SK-N-SH (cell line): ENCODE results near the gene OSBPL10. TPM values are rescaled to one million over a fixed set of nuclear protein-coding genes. Genes with fewer than 3 reads are reported as not detected.

ENCODE experiments used
- CTCF ChIA-PET: fragments of 300-600, 350-600 bp; formaldehyde crosslinking; extraction: SDS; loops from one replicate; lab custom pipeline; 2021; lab: Yijun Ruan, JAX
- POLR2A ChIA-PET: fragments of 350-600 bp; sonication (Branson Sonifier 250); formaldehyde crosslinking; extraction: SDS; loops from one replicate; lab custom pipeline; 2020; ENCODE audit warnings: antibody characterized with exemption, inconsistent platforms; lab: Yijun Ruan, JAX
- DNase-seq: peaks from one replicate; pipeline ENCODE4 v3.0.0; 2012
- H2AFZ ChIP-seq: fragments of 200-600 bp; sonication (generic); 2 replicates; pipeline ENCODE4 v1.8.1; 2016; ENCODE audit warnings: antibody characterized with exemption, mild to moderate bottlenecking, low read depth
- H3F3A ChIP-seq: fragments of 200-600 bp; sonication (generic); replicated peaks from 2 replicates; pipeline ENCODE3; 2016; ENCODE audit warnings: antibody characterized with exemption, mild to moderate bottlenecking; ENCODE audit not compliant: insufficient read depth
- H3K27ac ChIP-seq, 2 experiments: fragments of 200-500 bp in 1 of 2; fragments of 200-600 bp in 1 of 2; sonication (Bioruptor generic) in 1 of 2; sonication (generic), shearing (Covaris generic) in 1 of 2; 2 replicates each; pipeline versions ENCODE4 v1.5.1 to v1.6.1; 2014 to 2016; ENCODE audit warnings: low read depth in 2 of 2, inconsistent platforms in 1 of 2, low read length in 1 of 2, mild to moderate bottlenecking in 1 of 2, mixed read lengths in 1 of 2
- H3K27me3 ChIP-seq: fragments of 200-600 bp; sonication (generic), shearing (Covaris generic); 2 replicates; pipeline ENCODE4 v1.6.1; 2016; ENCODE audit warnings: mixed run types; ENCODE audit not compliant: insufficient read depth
- H3K36me3 ChIP-seq, 2 experiments: fragments of 200-500 bp in 1 of 2; fragments of 200-600 bp in 1 of 2; sonication (Bioruptor generic) in 1 of 2; sonication (generic) in 1 of 2; replicated peaks in 1 of 2; 2 replicates each; pipeline versions ENCODE3 to v1.5.1; 2014 to 2016; ENCODE audit warnings: low read length in 1 of 2, mild to moderate bottlenecking in 1 of 2; ENCODE audit not compliant: insufficient read depth in 2 of 2, control insufficient read depth in 1 of 2
- H3K4me1 ChIP-seq, 2 experiments: fragments of 200-500 bp in 1 of 2; fragments of 200-600 bp in 1 of 2; sonication (Bioruptor generic) in 1 of 2; sonication (generic), shearing (Covaris generic) in 1 of 2; 2 replicates each; pipeline versions ENCODE4 v1.5.1 to v1.6.1; 2014 to 2016; ENCODE audit warnings: low read depth in 1 of 2, low read length in 1 of 2, mixed run types in 1 of 2; ENCODE audit not compliant: insufficient read depth in 2 of 2, control insufficient read depth in 1 of 2
- H3K4me2 ChIP-seq: fragments of 200-600 bp; sonication (generic), shearing (Covaris generic); 2 replicates; pipeline ENCODE4 v1.6.1; 2017; ENCODE audit warnings: mixed run types
- H3K4me3 ChIP-seq, 2 experiments: fragments of 200-500 bp in 1 of 2; fragments of 200-600 bp in 1 of 2; sonication (Bioruptor generic) in 1 of 2; sonication (generic), shearing (Covaris generic) in 1 of 2; 2 replicates each; pipeline versions ENCODE4 v1.5.1 to v1.8.1; 2014 to 2016; ENCODE audit warnings: low read depth in 2 of 2, inconsistent platforms in 1 of 2, low read length in 1 of 2, mild to moderate bottlenecking in 1 of 2, mixed read lengths in 1 of 2, moderate library complexity in 1 of 2
- H3K79me2 ChIP-seq: fragments of 200-600 bp; sonication (generic); 2 replicates; pipeline ENCODE4 v1.8.1; 2017; ENCODE audit warnings: mild to moderate bottlenecking; ENCODE audit not compliant: insufficient read depth
- H3K9ac ChIP-seq: fragments of 200-600 bp; sonication (generic); 2 replicates; pipeline ENCODE4 v1.6.1; 2017; ENCODE audit warnings: mixed run types
- H3K9me2 ChIP-seq: fragments of 200-600 bp; sonication (generic); 2 replicates; pipeline ENCODE4 v1.6.1; 2017; ENCODE audit warnings: mixed run types
- H3K9me3 ChIP-seq: fragments of 200-600 bp; sonication (generic); 2 replicates; pipeline ENCODE4 v1.6.1; 2017; ENCODE audit warnings: mixed run types, mild to moderate bottlenecking, moderate library complexity
- H4K20me1 ChIP-seq: fragments of 200-600 bp; sonication (generic); 2 replicates; pipeline ENCODE4 v1.6.1; 2017; ENCODE audit warnings: mild to moderate bottlenecking, mixed run types; ENCODE audit not compliant: insufficient read depth
- EP300 ChIP-seq, 2 experiments: IDR thresholded peaks; 2 replicates each; pipeline versions ENCODE4 v1.4.0 to v1.6.1; 2012; ENCODE audit warnings: borderline replicate concordance in 1 of 2, low read depth in 1 of 2, low read length in 1 of 2
- EZH2phosphoT487 ChIP-seq: fragments of 200-600 bp; sonication (generic); IDR thresholded peaks from 2 replicates; pipeline ENCODE4 v1.6.1; 2017; ENCODE audit warnings: low read depth, mixed run types, mild to moderate bottlenecking, antibody characterized with exemption, moderate library complexity, borderline replicate concordance
- FOSL2 ChIP-seq: IDR thresholded peaks from 2 replicates; pipeline ENCODE4 v1.4.0; 2012; ENCODE audit warnings: low read depth, mild to moderate bottlenecking, moderate library complexity, borderline replicate concordance
- FOXJ3 ChIP-seq: sonication (generic); formaldehyde crosslinking; IDR thresholded peaks from 2 replicates; pipeline ENCODE4 v1.5.1; 2020; ENCODE audit warnings: mild to moderate bottlenecking, missing genetic modification reagents
- FOXM1 ChIP-seq: IDR thresholded peaks from 2 replicates; pipeline ENCODE4 v1.4.0; 2012; ENCODE audit warnings: low read depth, mild to moderate bottlenecking
- GABPA ChIP-seq: IDR thresholded peaks from 2 replicates; pipeline ENCODE4 v1.4.0; 2012; ENCODE audit warnings: low read depth, mild to moderate bottlenecking
- GATA2 ChIP-seq: sonication (generic); formaldehyde crosslinking; IDR thresholded peaks from 2 replicates; pipeline ENCODE4 v1.5.0; 2020; ENCODE audit warnings: mild to moderate bottlenecking, missing genetic modification reagents
- MAX ChIP-seq: IDR thresholded peaks from 2 replicates; pipeline ENCODE4 v1.4.0; 2012; ENCODE audit warnings: low read depth
- MXI1 ChIP-seq: IDR thresholded peaks from 2 replicates; pipeline ENCODE4 v1.6.1; 2012; ENCODE audit warnings: mild to moderate bottlenecking, low read depth, low read length, improper control_type of control experiment
- RFX5 ChIP-seq: IDR thresholded peaks from 2 replicates; pipeline ENCODE4 v1.6.1; 2012; ENCODE audit warnings: mild to moderate bottlenecking, improper control_type of control experiment, low read length
- TAF1 ChIP-seq: IDR thresholded peaks from 2 replicates; pipeline ENCODE4 v1.6.1; 2012; ENCODE audit warnings: low read depth, mild to moderate bottlenecking, low read length, moderate library complexity, borderline replicate concordance
- TCF12 ChIP-seq: IDR thresholded peaks from 2 replicates; pipeline ENCODE4 v1.4.0; 2012
- ZBTB33 ChIP-seq: IDR thresholded peaks from 2 replicates; pipeline ENCODE4 v1.4.0; 2012; ENCODE audit warnings: low read depth, borderline replicate concordance
- WGBS: methylation state at CpG from one replicate; pipeline ENCODE4 v1.1.6; 2017; ENCODE audit warnings: low lambda C conversion rate; 5-methylcytosine and 5-hydroxymethylcytosine counted together
- polyA plus RNA-seq, 3 experiments: library from polyadenylated mRNA; depleted of rRNA; stranded (reverse); fragments of >200 nt; gene quantifications; 2 replicates each; pipeline ENCODE4 v1.2.3, GENCODE V29; 2012
- TF ChIP-seq, protein P1 (sequence below): fragments of 150-350 bp; IDR thresholded peaks from 2 replicates; pipeline ENCODE4 v1.6.1; 2016; ENCODE audit warnings: mild to moderate bottlenecking, low read depth, low read length
- TF ChIP-seq, protein P2 (sequence below): IDR thresholded peaks from 2 replicates; pipeline ENCODE4 v1.6.1; 2012; ENCODE audit warnings: mild to moderate bottlenecking, low read depth, low read length, moderate library complexity
- TF ChIP-seq, protein P3 (sequence below): fragments of 200-600 bp; sonication (generic); IDR thresholded peaks from 2 replicates; pipeline ENCODE4 v1.6.1; 2017; ENCODE audit warnings: antibody characterized with exemption, mild to moderate bottlenecking, moderate library complexity

The OSBPL10 gene, protein sequence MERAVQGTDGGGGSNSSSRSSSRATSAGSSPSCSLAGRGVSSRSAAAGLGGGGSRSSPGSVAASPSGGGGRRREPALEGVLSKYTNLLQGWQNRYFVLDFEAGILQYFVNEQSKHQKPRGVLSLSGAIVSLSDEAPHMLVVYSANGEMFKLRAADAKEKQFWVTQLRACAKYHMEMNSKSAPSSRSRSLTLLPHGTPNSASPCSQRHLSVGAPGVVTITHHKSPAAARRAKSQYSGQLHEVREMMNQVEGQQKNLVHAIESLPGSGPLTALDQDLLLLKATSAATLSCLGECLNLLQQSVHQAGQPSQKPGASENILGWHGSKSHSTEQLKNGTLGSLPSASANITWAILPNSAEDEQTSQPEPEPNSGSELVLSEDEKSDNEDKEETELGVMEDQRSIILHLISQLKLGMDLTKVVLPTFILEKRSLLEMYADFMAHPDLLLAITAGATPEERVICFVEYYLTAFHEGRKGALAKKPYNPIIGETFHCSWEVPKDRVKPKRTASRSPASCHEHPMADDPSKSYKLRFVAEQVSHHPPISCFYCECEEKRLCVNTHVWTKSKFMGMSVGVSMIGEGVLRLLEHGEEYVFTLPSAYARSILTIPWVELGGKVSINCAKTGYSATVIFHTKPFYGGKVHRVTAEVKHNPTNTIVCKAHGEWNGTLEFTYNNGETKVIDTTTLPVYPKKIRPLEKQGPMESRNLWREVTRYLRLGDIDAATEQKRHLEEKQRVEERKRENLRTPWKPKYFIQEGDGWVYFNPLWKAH
- 0.05 and 0.12 TPM in 2 replicates for polyA plus RNA-seq (2012; rRNA removed)
- 0.01 and 0.04 TPM in 2 replicates for polyA plus RNA-seq (2012; cell fraction: cytosol; rRNA removed)
- 0.05 TPM in 2 replicates for polyA plus RNA-seq (2012; cell fraction: nucleus; rRNA removed)

GRCh38 chr3:31981206-31982181 is at the start of gene OSBPL10, which contains the start of gene ZNF860:
OSBPL10 (minus strand) TSS chr3:31981262; CDS start chr3:31981179, 83 bp downstream.
ZNF860 (plus strand) TSS chr3:31981750; CDS start chr3:31989080, 7,330 bp downstream.
- Histone ChIP-seq H3K36me3 (no peaks in the 10 kb centered on the region), H3K27ac (no peak within 1 kb of the TSS), H3K4me3 (peak within 1 kb of the TSS; percentile 55 to 61), H3K9me2 (no peaks in the 10 kb centered on the region), H2AFZ (peak within 1 kb of the TSS; percentile 74; the same call in 1 of the 2 replicates), H3K27me3 (peaks cover 9% of the 10 kb centered on the region; the same call in 1 of the 2 replicates), H3K4me1 (peaks cover 5 to 11% of the 10 kb centered on the region in 2 experiments; a peak in 2 of 4 replicates), H3K9ac (no peak within 1 kb of the TSS), H4K20me1 (no peaks in the 10 kb centered on the region), H3F3A (no peaks in the 10 kb centered on the region), H3K79me2 (no peaks in the 10 kb centered on the region), H3K4me2 (peak within 1 kb of the TSS; percentile 86), H3K9me3 (no peaks in the 10 kb centered on the region)
- ChIA-PET CTCF (interaction anchor here (0.5 to 2.0 kb wide), 3 partner anchors 18 to 530 kb away, joined by 3 to 5 read pairs (median 3); no protein-coding TSS in a partner anchor), POLR2A (no interaction called here)
- WGBS, result 47% methylated on average over 22 of the region's 65 CpGs
- peak; percentile 74 for DNase-seq
- TF ChIP-seq, protein P1, sequence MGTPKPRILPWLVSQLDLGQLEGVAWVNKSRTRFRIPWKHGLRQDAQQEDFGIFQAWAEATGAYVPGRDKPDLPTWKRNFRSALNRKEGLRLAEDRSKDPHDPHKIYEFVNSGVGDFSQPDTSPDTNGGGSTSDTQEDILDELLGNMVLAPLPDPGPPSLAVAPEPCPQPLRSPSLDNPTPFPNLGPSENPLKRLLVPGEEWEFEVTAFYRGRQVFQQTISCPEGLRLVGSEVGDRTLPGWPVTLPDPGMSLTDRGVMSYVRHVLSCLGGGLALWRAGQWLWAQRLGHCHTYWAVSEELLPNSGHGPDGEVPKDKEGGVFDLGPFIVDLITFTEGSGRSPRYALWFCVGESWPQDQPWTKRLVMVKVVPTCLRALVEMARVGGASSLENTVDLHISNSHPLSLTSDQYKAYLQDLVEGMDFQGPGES, result no peak
- TF ChIP-seq, protein P2, sequence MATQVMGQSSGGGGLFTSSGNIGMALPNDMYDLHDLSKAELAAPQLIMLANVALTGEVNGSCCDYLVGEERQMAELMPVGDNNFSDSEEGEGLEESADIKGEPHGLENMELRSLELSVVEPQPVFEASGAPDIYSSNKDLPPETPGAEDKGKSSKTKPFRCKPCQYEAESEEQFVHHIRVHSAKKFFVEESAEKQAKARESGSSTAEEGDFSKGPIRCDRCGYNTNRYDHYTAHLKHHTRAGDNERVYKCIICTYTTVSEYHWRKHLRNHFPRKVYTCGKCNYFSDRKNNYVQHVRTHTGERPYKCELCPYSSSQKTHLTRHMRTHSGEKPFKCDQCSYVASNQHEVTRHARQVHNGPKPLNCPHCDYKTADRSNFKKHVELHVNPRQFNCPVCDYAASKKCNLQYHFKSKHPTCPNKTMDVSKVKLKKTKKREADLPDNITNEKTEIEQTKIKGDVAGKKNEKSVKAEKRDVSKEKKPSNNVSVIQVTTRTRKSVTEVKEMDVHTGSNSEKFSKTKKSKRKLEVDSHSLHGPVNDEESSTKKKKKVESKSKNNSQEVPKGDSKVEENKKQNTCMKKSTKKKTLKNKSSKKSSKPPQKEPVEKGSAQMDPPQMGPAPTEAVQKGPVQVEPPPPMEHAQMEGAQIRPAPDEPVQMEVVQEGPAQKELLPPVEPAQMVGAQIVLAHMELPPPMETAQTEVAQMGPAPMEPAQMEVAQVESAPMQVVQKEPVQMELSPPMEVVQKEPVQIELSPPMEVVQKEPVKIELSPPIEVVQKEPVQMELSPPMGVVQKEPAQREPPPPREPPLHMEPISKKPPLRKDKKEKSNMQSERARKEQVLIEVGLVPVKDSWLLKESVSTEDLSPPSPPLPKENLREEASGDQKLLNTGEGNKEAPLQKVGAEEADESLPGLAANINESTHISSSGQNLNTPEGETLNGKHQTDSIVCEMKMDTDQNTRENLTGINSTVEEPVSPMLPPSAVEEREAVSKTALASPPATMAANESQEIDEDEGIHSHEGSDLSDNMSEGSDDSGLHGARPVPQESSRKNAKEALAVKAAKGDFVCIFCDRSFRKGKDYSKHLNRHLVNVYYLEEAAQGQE, result no peak
- TF ChIP-seq TAF1 (no peak), GABPA (no peak), TCF12 (no peak), FOSL2 (peak; percentile 9; the same call in 1 of the 2 replicates), MXI1 (0 out of 2 replicates have a peak, but pooled peaks have one; percentile 12), ZBTB33 (no peak), RFX5 (no peak), EZH2phosphoT487 (no peak), FOXJ3 (CRISPR knock-in tag) (no peak), FOXM1 (no peak), GATA2 (CRISPR knock-in tag) (no peak), MAX (no peak), EP300 (IDR thresholded peaks at IDR 0.05; ENCODE audit: borderline replicate concordance in 1 of 2, low read depth in 1 of 2, low read length in 1 of 2) (no peak)
- TF ChIP-seq, protein P3, sequence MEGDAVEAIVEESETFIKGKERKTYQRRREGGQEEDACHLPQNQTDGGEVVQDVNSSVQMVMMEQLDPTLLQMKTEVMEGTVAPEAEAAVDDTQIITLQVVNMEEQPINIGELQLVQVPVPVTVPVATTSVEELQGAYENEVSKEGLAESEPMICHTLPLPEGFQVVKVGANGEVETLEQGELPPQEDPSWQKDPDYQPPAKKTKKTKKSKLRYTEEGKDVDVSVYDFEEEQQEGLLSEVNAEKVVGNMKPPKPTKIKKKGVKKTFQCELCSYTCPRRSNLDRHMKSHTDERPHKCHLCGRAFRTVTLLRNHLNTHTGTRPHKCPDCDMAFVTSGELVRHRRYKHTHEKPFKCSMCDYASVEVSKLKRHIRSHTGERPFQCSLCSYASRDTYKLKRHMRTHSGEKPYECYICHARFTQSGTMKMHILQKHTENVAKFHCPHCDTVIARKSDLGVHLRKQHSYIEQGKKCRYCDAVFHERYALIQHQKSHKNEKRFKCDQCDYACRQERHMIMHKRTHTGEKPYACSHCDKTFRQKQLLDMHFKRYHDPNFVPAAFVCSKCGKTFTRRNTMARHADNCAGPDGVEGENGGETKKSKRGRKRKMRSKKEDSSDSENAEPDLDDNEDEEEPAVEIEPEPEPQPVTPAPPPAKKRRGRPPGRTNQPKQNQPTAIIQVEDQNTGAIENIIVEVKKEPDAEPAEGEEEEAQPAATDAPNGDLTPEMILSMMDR, result no peak
